ENCODE data around the gene MICU1.

MICU1 gene

DNA sequence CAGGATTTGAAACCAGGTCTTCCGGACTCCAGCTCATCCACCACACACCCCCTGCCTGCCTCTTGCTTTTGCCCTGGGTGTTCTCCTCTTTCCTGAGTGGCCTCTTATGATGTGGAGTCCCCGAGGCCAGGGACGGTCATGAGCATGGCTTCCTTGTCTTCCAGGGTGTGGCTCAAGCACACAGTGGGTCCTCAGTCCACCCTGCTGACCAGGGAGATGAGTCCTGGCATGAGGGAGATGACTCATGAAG is 303.9 kb downstream of the MICU1 start:
- Histone ChIP-seq H4K20me1 (ENCODE audit: low read depth, low read length) (no peaks in the 10 kb centered on the region), H3K4me2 (ENCODE audit: low read depth, low read length, poor library complexity, severe bottlenecking) (no peak overlapping the region), H3K9me2 (replicated peaks; ENCODE audit: insufficient read depth, low read length) (no peaks in the 10 kb centered on the region), H3K9me3 (ENCODE audit: insufficient read depth, low read length) (no peaks in the 10 kb centered on the region), H3F3A (ENCODE audit: insufficient read depth) (peaks cover 31% of the 10 kb centered on the region), H3K9ac (ENCODE audit: low read length) (no peak overlapping the region), H2AFZ (ENCODE audit: low read depth, low read length, severe bottlenecking) (no peak overlapping the region), H3K27me3 (ENCODE audit: low read length) (no peaks in the 10 kb centered on the region), H3K4me3 (ENCODE audit: insufficient read depth, low read length, poor library complexity, severe bottlenecking) (no peak overlapping the region), H3K36me3 (ENCODE audit: low read length) (no peaks in the 10 kb centered on the region), H3K27ac (ENCODE audit: low read depth, low read length) (no peak overlapping the region), H3K79me2 (ENCODE audit: insufficient read depth, low read length) (no peaks in the 10 kb centered on the region)
- TF ChIP-seq, protein P1, sequence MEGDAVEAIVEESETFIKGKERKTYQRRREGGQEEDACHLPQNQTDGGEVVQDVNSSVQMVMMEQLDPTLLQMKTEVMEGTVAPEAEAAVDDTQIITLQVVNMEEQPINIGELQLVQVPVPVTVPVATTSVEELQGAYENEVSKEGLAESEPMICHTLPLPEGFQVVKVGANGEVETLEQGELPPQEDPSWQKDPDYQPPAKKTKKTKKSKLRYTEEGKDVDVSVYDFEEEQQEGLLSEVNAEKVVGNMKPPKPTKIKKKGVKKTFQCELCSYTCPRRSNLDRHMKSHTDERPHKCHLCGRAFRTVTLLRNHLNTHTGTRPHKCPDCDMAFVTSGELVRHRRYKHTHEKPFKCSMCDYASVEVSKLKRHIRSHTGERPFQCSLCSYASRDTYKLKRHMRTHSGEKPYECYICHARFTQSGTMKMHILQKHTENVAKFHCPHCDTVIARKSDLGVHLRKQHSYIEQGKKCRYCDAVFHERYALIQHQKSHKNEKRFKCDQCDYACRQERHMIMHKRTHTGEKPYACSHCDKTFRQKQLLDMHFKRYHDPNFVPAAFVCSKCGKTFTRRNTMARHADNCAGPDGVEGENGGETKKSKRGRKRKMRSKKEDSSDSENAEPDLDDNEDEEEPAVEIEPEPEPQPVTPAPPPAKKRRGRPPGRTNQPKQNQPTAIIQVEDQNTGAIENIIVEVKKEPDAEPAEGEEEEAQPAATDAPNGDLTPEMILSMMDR (IDR thresholded peaks at IDR 0.05; ENCODE audit: insufficient read depth, low read length, poor library complexity, severe bottlenecking): no peak
- no peak for TF ChIP-seq EZH2phosphoT487 (conservative IDR thresholded peaks at IDR 0.05; ENCODE audit: low read length)

- no peaks in the 10 kb centered on the region for H3K79me2 ChIP-seq (ENCODE audit: insufficient read depth, low read length)
- peak overlapping the region; percentile 5 for H2AFZ ChIP-seq (ENCODE audit: low read depth, low read length, severe bottlenecking)
- no peaks in the 10 kb centered on the region for H3K9me2 ChIP-seq (replicated peaks; ENCODE audit: insufficient read depth, low read length)
- H3K4me2 ChIP-seq (ENCODE audit: low read depth, low read length, poor library complexity, severe bottlenecking): peak overlapping the region; percentile 93
- H3K36me3 ChIP-seq (ENCODE audit: low read length): no peaks in the 10 kb centered on the region
- H3K27ac ChIP-seq (ENCODE audit: low read depth, low read length): peak overlapping the region; percentile 96
- H3K9me3 ChIP-seq (ENCODE audit: insufficient read depth, low read length): no peaks in the 10 kb centered on the region
- no peaks in the 10 kb centered on the region for H3K27me3 ChIP-seq (ENCODE audit: low read length)
- H3K9ac ChIP-seq (ENCODE audit: low read length): peak overlapping the region; percentile 76
- TF ChIP-seq EZH2phosphoT487 (conservative IDR thresholded peaks at IDR 0.05; ENCODE audit: low read length): no peak
- TF ChIP-seq, protein P1 (IDR thresholded peaks at IDR 0.05; ENCODE audit: insufficient read depth, low read length, poor library complexity, severe bottlenecking): no peak
- no peak overlapping the region for H3K4me3 ChIP-seq (ENCODE audit: insufficient read depth, low read length, poor library complexity, severe bottlenecking)
- peaks cover 31% of the 10 kb centered on the region for H3F3A ChIP-seq (ENCODE audit: insufficient read depth)
- no peaks in the 10 kb centered on the region for H4K20me1 ChIP-seq (ENCODE audit: low read depth, low read length)
These were observed 304.4 kb downstream of the MICU1 start for GRCh38 chr10:72321248-72322029.

GRCh38 chr10:72320676-72321247 is 305.1 kb downstream of the MICU1 start:
- Histone ChIP-seq H3K79me2 (ENCODE audit: insufficient read depth, low read length) (no peaks in the 10 kb centered on the region), H4K20me1 (ENCODE audit: low read depth, low read length) (no peaks in the 10 kb centered on the region), H3K27me3 (ENCODE audit: low read length) (no peaks in the 10 kb centered on the region), H3K4me2 (ENCODE audit: low read depth, low read length, poor library complexity, severe bottlenecking) (peak overlapping the region; percentile 93), H3K27ac (ENCODE audit: low read depth, low read length) (peak overlapping the region; percentile 96), H3K9me2 (replicated peaks; ENCODE audit: insufficient read depth, low read length) (no peaks in the 10 kb centered on the region), H3K9me3 (ENCODE audit: insufficient read depth, low read length) (no peaks in the 10 kb centered on the region), H3F3A (ENCODE audit: insufficient read depth) (peaks cover 31% of the 10 kb centered on the region), H3K4me3 (ENCODE audit: insufficient read depth, low read length, poor library complexity, severe bottlenecking) (no peak overlapping the region), H3K9ac (ENCODE audit: low read length) (peak overlapping the region; percentile 76), H3K36me3 (ENCODE audit: low read length) (no peaks in the 10 kb centered on the region), H2AFZ (ENCODE audit: low read depth, low read length, severe bottlenecking) (peak overlapping the region; percentile 5)
- TF ChIP-seq, protein P1 (IDR thresholded peaks at IDR 0.05; ENCODE audit: insufficient read depth, low read length, poor library complexity, severe bottlenecking): no peak
- TF ChIP-seq EZH2phosphoT487 (conservative IDR thresholded peaks at IDR 0.05; ENCODE audit: low read length): no peak

Data from SU-DHL-6 (cell line).